HG02798 (cell line): ENCODE measurements around the gene RPL39L.
"Not testable (repeated sequence)": the region's sequence is repeated elsewhere in the genome, so short reads cannot be mapped to it uniquely, and the experiment has no call there.

Experiments used
- ATAC-seq: cut with Tn5 transposase; IDR thresholded peaks from one replicate; pipeline ENCODE4 v1.9.1; 2021; ENCODE audit warnings: mild to moderate bottlenecking; ENCODE audit not compliant: unreplicated experiment, poor library complexity

RPL39L gene

DNA sequence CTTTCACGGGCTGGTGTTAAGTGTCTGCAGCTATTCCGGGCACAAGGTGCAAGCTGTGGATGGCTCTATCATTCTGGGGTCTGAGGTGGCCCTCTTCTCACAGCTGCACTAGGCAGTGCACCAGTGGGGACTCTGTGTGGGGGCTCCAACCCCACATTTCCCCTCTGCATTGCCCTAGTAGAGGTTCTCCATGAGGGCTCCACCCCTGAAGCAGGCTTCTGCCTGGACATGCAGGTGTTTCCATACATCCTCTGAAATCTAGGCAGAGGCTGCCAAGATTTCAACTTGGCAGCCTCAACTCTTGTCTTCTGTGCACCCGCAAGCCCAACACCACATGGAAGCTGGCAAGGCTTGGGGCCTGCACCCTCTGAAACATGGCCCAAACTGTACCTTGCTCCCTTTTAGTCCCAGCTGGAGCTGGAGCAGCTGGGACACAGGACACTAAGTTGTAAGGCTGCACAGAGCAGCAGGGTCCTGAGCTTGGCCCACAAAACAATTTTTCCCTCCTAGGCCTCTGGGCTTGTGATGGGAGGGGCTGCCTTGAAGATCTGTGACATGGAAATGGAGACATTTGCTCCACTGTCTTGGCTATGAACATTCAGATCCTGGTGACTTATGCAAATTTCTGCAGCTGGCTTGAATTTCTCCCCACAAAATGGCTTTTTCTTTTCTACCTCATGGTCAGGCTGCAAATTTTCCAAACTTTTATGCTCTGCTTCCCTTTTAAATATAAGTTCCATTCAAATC is 6.0 kb upstream of the RPL39L start:
- ATAC-seq, result no peak

DNA sequence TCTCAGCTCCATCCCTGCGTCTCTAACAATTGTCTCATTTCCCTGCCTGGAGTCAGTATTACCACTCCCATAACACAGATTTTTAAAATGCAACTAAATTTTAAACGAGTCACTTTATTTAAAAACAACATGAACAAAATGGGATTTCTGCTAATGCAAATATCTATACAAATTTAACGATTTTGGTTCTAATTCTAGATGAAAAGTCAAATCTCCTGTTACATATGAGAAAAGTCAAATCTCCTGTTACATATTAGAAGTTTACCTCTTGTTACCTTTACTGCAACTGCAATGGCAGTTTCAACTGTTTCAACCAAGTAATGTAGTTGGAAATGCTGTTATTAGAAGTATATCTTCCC is 578 bp upstream of the RPL39L start:
- no peak for ATAC-seq

GRCh38 chr3:187136936-187137335 is 2.4 kb downstream of the RPL39L start:
- ATAC-seq, result no peak

DNA sequence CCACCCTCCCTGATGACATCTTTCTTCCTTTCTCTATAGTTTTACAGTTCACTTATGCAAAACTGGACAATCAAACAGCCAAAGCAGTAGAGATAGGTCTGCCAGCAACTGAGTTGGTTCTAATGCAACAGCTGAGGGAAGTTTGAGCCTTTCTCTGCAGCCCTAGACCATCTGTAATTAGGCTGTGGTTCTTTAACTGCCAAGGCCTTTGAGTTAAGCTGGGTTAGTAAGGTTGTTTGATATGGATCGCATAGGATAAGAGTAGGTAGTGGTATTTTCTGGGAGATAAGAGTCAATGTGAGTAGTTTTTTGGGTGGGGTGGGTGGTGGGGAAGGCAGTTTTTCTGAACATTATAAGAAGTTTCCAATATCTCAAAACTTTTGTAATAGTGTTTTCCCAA is 3.0 kb downstream of the RPL39L start:
- no peak for ATAC-seq

DNA sequence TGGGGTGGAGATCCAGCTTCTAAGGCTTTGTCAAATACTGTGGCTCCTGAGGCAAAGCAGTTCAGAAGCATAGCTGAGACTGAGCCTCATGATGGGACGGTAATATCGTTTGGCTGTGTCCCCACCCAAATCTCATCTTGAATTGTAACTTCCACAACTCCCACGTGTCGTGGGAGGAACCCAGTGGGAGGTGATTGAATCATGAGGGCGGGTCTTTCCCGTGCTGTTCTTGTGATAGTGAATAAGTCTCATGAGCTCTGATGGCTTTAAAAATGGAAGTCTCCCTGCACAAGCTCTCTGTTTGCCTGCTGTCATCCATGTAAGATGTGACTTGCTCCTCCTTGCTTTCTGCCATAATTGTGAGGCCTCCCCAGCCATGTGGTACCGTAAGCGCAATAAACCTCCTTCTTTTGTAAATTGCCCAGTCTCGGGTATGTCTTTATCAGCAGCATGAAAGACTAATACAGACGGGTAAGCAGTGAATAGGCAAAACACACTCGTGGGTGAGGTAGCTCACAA is 4.1 kb downstream of the RPL39L start:
- ATAC-seq, result not testable (repeated sequence)

- not testable (repeated sequence) for ATAC-seq
Observed at GRCh38 chr3:187133181-187133580, 6.1 kb downstream of the RPL39L start.

GRCh38 chr3:187132666-187133065 is 6.6 kb downstream of the RPL39L start:
- ATAC-seq, result no peak

- no peak for ATAC-seq
Observed at GRCh38 chr3:187131981-187132380, 7.3 kb downstream of the RPL39L start.

- peak; percentile 80 for ATAC-seq
Observed at GRCh38 chr3:187130346-187131066, 8.8 kb downstream of the RPL39L start.

- peak; percentile 64 for ATAC-seq
Observed at GRCh38 chr3:187125319-187126031, 13.8 kb downstream of the RPL39L start.

DNA sequence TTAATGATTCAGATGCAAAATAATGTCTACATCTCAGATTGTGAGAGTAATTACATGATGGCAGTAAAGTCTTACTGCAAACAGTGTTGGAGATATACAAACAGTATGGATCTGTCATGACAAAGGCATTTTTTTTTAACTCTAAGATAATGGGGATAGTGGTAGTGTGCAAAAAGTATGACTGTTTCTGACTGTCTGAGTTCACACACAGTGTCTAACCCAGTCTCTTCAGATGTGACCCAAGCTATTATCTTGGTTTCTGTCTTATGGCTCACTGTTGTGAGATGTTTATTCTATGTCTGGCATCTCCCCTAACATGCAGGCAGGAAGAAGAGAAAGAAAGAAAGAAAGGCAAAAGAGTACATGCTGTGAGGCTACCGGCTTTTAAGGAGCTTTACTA is 17.0 kb downstream of the RPL39L start:
- no peak for ATAC-seq

- no peak for ATAC-seq
Observed at GRCh38 chr3:187120326-187120725, 19.0 kb downstream of the RPL39L start.

DNA sequence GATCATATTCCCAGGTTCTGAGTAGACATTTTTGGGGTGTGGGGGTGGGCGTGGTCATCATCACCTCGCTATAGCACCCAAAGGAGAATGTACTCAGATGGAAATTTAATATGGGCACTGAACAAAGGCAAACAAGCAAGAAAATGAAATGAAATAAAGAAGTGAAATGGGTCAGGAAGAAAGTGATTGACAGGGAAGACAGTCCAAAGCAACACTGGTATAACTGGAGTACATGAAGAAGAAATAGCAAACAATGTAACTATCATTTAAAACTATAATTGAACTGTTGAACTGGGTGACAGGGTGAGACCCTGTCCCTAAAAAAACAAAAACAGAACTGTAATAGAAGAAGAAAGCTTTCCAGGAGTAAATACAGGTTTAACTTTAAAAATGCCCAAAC is 24.8 kb downstream of the RPL39L start:
- ATAC-seq, result no peak

DNA sequence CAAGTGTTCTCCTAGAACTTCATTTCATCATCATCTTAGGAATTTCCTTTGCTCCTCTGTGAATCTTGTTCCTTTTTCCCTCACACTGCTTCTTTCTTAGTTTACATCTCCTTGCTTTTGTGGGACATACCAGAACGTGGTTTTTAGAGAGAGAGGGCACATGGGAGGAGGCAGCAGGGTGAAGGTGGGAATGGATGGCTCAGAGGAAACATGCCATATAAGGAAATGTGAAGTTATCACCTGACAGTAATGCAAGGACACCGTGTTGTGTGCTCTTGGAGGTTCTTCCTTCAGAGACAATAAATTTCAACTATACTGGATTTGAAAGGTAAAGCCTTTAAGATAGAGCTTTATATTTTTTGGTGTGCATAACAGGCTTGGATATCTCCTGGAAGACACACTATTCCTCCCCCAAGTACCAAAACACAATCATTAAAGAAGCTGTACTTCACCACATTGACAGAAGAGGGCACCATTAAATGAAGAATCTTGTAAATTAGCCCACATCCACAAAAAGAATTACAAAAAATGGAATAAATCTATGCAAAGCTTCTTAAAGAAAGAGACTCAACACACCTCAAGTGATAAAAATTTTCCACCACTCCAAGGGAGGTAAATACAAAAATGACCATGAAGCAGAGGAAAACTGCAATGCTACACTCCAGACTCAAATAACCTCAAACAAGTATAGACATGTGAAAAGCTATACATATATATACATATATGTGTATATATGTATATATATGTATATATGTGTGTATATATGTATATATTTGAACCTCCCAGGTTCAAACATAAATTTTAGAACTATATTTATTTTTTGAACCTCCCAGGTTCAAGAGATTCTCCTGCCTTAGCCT is 26.1 kb downstream of the RPL39L start:
- no peak for ATAC-seq

DNA sequence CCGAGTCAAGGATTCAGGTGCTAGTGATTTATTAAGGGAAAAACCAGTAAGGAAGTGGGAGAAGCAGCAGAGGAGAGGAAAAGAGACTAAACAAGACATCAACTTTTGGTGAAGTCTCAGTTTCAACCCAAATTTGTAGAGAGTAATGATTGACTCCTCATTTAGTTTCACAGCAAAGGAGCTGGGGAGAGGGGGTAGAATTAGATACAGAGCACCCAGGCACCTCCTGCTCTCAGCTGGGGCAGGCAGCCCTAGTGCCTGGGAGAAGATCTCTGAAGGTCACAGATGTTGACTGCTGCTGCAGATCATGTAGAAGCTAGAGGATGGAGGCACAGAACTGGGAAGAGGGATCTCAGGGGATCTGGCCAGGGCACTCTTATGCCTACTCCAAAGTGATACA is 29.1 kb downstream of the RPL39L start:
- ATAC-seq, result no peak

GRCh38 chr3:187107989-187108388 is 31.3 kb downstream of the RPL39L start:
- ATAC-seq, result no peak

DNA sequence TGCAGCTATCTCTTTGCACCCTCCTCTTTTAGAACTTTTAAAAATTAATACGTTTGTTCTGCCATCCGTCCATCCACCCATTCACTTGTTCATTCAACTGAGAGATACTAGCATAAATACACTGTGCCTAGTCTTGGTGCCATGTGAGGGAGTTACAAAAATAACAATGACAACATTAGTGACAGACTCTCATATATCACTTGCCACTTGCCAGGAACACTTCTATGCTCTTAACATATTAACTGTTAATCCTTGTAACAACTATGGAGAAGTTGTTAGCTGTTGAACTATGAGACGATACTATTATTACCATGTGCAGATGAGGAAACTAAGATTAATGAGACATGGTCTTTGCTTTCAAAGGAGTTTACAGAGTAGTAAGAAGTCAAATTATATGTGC is 33.6 kb downstream of the RPL39L start:
- no peak for ATAC-seq

- no peak for ATAC-seq
Observed at GRCh38 chr3:187104933-187105332, 34.4 kb downstream of the RPL39L start.

GRCh38 chr3:187104342-187104741 is 35.0 kb downstream of the RPL39L start:
- ATAC-seq, result no peak

DNA sequence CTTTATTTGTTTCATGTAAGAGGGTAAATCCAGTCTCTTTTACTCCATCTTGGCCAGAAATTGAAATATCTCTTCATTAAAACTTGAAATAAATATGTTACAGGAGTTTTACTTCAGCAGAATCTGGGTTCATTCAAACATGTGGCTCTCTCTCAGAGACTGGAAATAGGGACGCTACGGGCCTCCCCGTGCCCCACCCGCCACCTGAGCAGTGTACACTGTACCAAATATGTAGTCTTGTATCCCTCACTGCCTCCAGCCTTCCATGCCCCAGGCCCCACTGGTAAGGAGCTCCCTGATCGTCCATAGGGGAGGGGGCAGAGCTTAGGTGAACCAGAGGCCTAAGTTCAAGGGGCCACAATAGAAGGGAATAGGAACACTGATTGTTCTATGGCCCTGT is 36.0 kb downstream of the RPL39L start:
- no peak for ATAC-seq
